HEK293 (cell line): ENCODE measurements around the gene CLIC5.

Experiments used
- ZNF311 ChIP-seq: fragments of 450-650 bp; formaldehyde crosslinking; IDR thresholded peaks from 2 replicates; pipeline ENCODE4 v1.5.1; 2017; ENCODE audit warnings: missing biosample characterization, missing genetic modification characterization, borderline replicate concordance
- TF ChIP-seq, protein P1 (sequence below): fragments of 450-650 bp; formaldehyde crosslinking; IDR thresholded peaks from 2 replicates; pipeline ENCODE4 v1.5.1; 2016; ENCODE audit warnings: missing biosample characterization, missing genetic modification characterization

DNA sequence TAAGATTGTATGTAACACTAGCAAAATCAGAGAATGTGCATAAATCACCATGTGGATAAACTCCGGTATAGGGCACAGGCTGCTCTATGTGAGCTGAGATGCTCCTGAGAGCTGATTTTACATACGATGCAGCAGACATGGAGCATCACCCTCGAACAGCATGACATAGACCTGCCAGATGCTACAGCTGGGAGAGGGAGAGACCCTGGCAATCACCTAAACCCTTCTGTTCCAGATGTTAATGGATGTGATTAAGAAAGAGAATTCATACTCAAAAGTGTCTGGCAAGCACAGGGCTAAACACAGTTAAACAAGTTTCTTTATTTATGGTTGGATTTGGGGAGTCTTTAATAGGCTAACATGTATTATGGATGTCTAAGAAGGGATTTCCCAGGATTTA is 157.0 kb downstream of the CLIC5 start:
- TF ChIP-seq ZNF311 (tag by site-specific recombination) = no peak
- TF ChIP-seq, protein P1, sequence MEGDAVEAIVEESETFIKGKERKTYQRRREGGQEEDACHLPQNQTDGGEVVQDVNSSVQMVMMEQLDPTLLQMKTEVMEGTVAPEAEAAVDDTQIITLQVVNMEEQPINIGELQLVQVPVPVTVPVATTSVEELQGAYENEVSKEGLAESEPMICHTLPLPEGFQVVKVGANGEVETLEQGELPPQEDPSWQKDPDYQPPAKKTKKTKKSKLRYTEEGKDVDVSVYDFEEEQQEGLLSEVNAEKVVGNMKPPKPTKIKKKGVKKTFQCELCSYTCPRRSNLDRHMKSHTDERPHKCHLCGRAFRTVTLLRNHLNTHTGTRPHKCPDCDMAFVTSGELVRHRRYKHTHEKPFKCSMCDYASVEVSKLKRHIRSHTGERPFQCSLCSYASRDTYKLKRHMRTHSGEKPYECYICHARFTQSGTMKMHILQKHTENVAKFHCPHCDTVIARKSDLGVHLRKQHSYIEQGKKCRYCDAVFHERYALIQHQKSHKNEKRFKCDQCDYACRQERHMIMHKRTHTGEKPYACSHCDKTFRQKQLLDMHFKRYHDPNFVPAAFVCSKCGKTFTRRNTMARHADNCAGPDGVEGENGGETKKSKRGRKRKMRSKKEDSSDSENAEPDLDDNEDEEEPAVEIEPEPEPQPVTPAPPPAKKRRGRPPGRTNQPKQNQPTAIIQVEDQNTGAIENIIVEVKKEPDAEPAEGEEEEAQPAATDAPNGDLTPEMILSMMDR (tag by site-specific recombination) = no peak
